Measurements from ENCODE around the gene CYBC1.

The CYBC1 gene

GRCh38 chr17:82495844-82496528, 45.4 kb upstream of the CYBC1 start:
- H4K20me1 ChIP-seq (ENCODE audit: insufficient read depth, low read length, poor library complexity, severe bottlenecking), result no peaks in the 10 kb centered on the region
- peak overlapping the region; percentile 75 for H3K4me3 ChIP-seq (ENCODE audit: low read length, poor library complexity, severe bottlenecking)
- H3F3A ChIP-seq (ENCODE audit: low read depth), result 0 out of 2 replicates have a peak, but pooled peaks cover 2% of the 10 kb centered on the region
- no peaks in the 10 kb centered on the region for H3K27me3 ChIP-seq (ENCODE audit: insufficient read depth, low read length, poor library complexity, severe bottlenecking)
- H3K36me3 ChIP-seq (ENCODE audit: insufficient read depth, low read length), result no peaks in the 10 kb centered on the region
- no peaks in the 10 kb centered on the region for H3K79me2 ChIP-seq (ENCODE audit: insufficient read depth, low read length)
- peak overlapping the region; percentile 78 for H3K9ac ChIP-seq (ENCODE audit: low read depth, low read length, poor library complexity, severe bottlenecking)
- TF ChIP-seq CTCF (conservative IDR thresholded peaks at IDR 0.05; ENCODE audit: low read length) (no peak), EZH2phosphoT487 (IDR thresholded peaks at IDR 0.05; ENCODE audit: borderline replicate concordance) (no peak)
- no peaks in the 10 kb centered on the region for H3K9me2 ChIP-seq (replicated peaks; ENCODE audit: low read depth, low read length)
- H3K4me1 ChIP-seq (ENCODE audit: insufficient read depth, low read length, poor library complexity, severe bottlenecking), result peaks cover 28% of the 10 kb centered on the region
- H3K9me3 ChIP-seq (ENCODE audit: insufficient read depth, low read depth, low read length), result no peaks in the 10 kb centered on the region
- H2AFZ ChIP-seq (ENCODE audit: low read length), result no peak overlapping the region
- H3K4me2 ChIP-seq (ENCODE audit: low read depth, low read length, poor library complexity, severe bottlenecking), result peak overlapping the region; percentile 75

GRCh38 chr17:82494236-82495055, 43.9 kb upstream of the CYBC1 start:
- Histone ChIP-seq H3K4me1 (ENCODE audit: insufficient read depth, low read length, poor library complexity, severe bottlenecking) (peaks cover 28% of the 10 kb centered on the region), H3F3A (ENCODE audit: low read depth) (no peaks in the 10 kb centered on the region), H3K9me2 (replicated peaks; ENCODE audit: low read depth, low read length) (no peaks in the 10 kb centered on the region), H3K9me3 (ENCODE audit: insufficient read depth, low read depth, low read length) (no peaks in the 10 kb centered on the region), H3K9ac (ENCODE audit: low read depth, low read length, poor library complexity, severe bottlenecking) (peak overlapping the region; percentile 59), H3K27me3 (ENCODE audit: insufficient read depth, low read length, poor library complexity, severe bottlenecking) (no peaks in the 10 kb centered on the region), H3K79me2 (ENCODE audit: insufficient read depth, low read length) (no peaks in the 10 kb centered on the region), H3K4me3 (ENCODE audit: low read length, poor library complexity, severe bottlenecking) (peak overlapping the region; percentile 50), H3K4me2 (ENCODE audit: low read depth, low read length, poor library complexity, severe bottlenecking) (peak overlapping the region; percentile 61), H3K36me3 (ENCODE audit: insufficient read depth, low read length) (no peaks in the 10 kb centered on the region; the same call in 1 of the 2 replicates), H4K20me1 (ENCODE audit: insufficient read depth, low read length, poor library complexity, severe bottlenecking) (no peaks in the 10 kb centered on the region), H2AFZ (ENCODE audit: low read length) (no peak overlapping the region)
- TF ChIP-seq EZH2phosphoT487 (IDR thresholded peaks at IDR 0.05; ENCODE audit: borderline replicate concordance), result no peak
- peak; percentile 91 for TF ChIP-seq CTCF (conservative IDR thresholded peaks at IDR 0.05; ENCODE audit: low read length)

- no peak overlapping the region for H3K4me3 ChIP-seq (ENCODE audit: low read length, poor library complexity, severe bottlenecking)
- H2AFZ ChIP-seq (ENCODE audit: low read length), result no peak overlapping the region
- no peaks in the 10 kb centered on the region for H3K79me2 ChIP-seq (ENCODE audit: insufficient read depth, low read length)
- no peaks in the 10 kb centered on the region for H3F3A ChIP-seq (ENCODE audit: low read depth)
- H3K9me2 ChIP-seq (replicated peaks; ENCODE audit: low read depth, low read length), result no peaks in the 10 kb centered on the region
- no peak overlapping the region for H3K4me2 ChIP-seq (ENCODE audit: low read depth, low read length, poor library complexity, severe bottlenecking)
- peaks cover 11% of the 10 kb centered on the region; the same call in 1 of the 2 replicates for H3K36me3 ChIP-seq (ENCODE audit: insufficient read depth, low read length)
- H3K27me3 ChIP-seq (ENCODE audit: insufficient read depth, low read length, poor library complexity, severe bottlenecking), result no peaks in the 10 kb centered on the region
- H3K9me3 ChIP-seq (ENCODE audit: insufficient read depth, low read depth, low read length), result no peaks in the 10 kb centered on the region
- H4K20me1 ChIP-seq (ENCODE audit: insufficient read depth, low read length, poor library complexity, severe bottlenecking), result no peaks in the 10 kb centered on the region
- TF ChIP-seq CTCF (conservative IDR thresholded peaks at IDR 0.05; ENCODE audit: low read length) (no peak), EZH2phosphoT487 (IDR thresholded peaks at IDR 0.05; ENCODE audit: borderline replicate concordance) (no peak)
- H3K9ac ChIP-seq (ENCODE audit: low read depth, low read length, poor library complexity, severe bottlenecking), result no peak overlapping the region
- peaks cover 19% of the 10 kb centered on the region for H3K4me1 ChIP-seq (ENCODE audit: insufficient read depth, low read length, poor library complexity, severe bottlenecking)
These were observed 42.8 kb upstream of the CYBC1 start for GRCh38 chr17:82493226-82493781.
